ENCODE results near the gene EMP3. TPM values are rescaled to one million over a fixed set of nuclear protein-coding genes. Genes with fewer than 3 reads are reported as not detected.

Gene EMP3
- total RNA-seq, 1 experiment from 2014 or later: 92.9 TPM

- Histone ChIP-seq H3K79me2 (ENCODE audit: insufficient read depth, low read length) (no peaks in the 10 kb centered on the region), H4K20me1 (ENCODE audit: insufficient read depth) (no peaks in the 10 kb centered on the region), H3K4me1 (ENCODE audit: control insufficient read depth in 1 of 2, insufficient read depth in 2 of 2, low read length in 2 of 2) (peaks cover 21 to 29% of the 10 kb centered on the region in 2 experiments; a peak in 3 of 4 replicates), H3K27me3 (ENCODE audit: insufficient read depth, low read length) (no peaks in the 10 kb centered on the region), H3K4me3 (replicated peaks in 1 of 2; ENCODE audit: low read depth in 1 of 2, low read length in 2 of 2) (no peak overlapping the region), H3K27ac (ENCODE audit: low read depth, low read length) (no peak overlapping the region; the same call in 1 of the 2 replicates), H3K9me3 (ENCODE audit: control insufficient read depth in 1 of 2, insufficient read depth in 1 of 2, low read depth in 1 of 2, low read length in 2 of 2) (no peaks in the 10 kb centered on the region), H3K9ac (ENCODE audit: low read length) (no peak overlapping the region), H3K36me3 (ENCODE audit: control insufficient read depth in 1 of 2, insufficient read depth in 2 of 2, low read length in 2 of 2) (no peaks in the 10 kb centered on the region), H2AFZ (ENCODE audit: low read depth, low read length, poor library complexity, severe bottlenecking) (no peak overlapping the region), H3K4me2 (ENCODE audit: low read length) (peak overlapping the region; percentile 46; the same call in 1 of the 2 replicates), H3K9me2 (ENCODE audit: insufficient read depth) (no peaks in the 10 kb centered on the region)
- ChIA-PET CTCF (interaction anchor here (1.2 to 1.3 kb wide), 2 partner anchors 9 to 18 kb away, joined by 3 to 6 read pairs; partner anchors contain the start of genes SYNGR4 and TMEM143), POLR2A (no interaction called here), RAD21 (ENCODE audit: low non-redundant PET in 1 of 2, low total read pairs in 2 of 2, uncharacterized antibody in 2 of 2, unreplicated experiment in 2 of 2) (no interaction called here)
- intact Hi-C loops (cut with micrococcal nuclease): no loop called here
- no peak for TF ChIP-seq RAD21 (IDR thresholded peaks at IDR 0.05; ENCODE audit: low read depth)
- no peak for TF ChIP-seq ZBTB33 (IDR thresholded peaks at IDR 0.05; ENCODE audit: extremely low read depth, insufficient replicate concordance, low read length)
- TF ChIP-seq SRF (IDR thresholded peaks at IDR 0.05; ENCODE audit: low read depth): no peak
- no peak for TF ChIP-seq ELF1 (IDR thresholded peaks at IDR 0.05; ENCODE audit: borderline replicate concordance, low read depth)
- TF ChIP-seq EGR1 (IDR thresholded peaks at IDR 0.05; ENCODE audit: low read depth): no peak
- no peak for TF ChIP-seq CBX3 (IDR thresholded peaks at IDR 0.05; ENCODE audit: low read depth)
- TF ChIP-seq, protein P1, sequence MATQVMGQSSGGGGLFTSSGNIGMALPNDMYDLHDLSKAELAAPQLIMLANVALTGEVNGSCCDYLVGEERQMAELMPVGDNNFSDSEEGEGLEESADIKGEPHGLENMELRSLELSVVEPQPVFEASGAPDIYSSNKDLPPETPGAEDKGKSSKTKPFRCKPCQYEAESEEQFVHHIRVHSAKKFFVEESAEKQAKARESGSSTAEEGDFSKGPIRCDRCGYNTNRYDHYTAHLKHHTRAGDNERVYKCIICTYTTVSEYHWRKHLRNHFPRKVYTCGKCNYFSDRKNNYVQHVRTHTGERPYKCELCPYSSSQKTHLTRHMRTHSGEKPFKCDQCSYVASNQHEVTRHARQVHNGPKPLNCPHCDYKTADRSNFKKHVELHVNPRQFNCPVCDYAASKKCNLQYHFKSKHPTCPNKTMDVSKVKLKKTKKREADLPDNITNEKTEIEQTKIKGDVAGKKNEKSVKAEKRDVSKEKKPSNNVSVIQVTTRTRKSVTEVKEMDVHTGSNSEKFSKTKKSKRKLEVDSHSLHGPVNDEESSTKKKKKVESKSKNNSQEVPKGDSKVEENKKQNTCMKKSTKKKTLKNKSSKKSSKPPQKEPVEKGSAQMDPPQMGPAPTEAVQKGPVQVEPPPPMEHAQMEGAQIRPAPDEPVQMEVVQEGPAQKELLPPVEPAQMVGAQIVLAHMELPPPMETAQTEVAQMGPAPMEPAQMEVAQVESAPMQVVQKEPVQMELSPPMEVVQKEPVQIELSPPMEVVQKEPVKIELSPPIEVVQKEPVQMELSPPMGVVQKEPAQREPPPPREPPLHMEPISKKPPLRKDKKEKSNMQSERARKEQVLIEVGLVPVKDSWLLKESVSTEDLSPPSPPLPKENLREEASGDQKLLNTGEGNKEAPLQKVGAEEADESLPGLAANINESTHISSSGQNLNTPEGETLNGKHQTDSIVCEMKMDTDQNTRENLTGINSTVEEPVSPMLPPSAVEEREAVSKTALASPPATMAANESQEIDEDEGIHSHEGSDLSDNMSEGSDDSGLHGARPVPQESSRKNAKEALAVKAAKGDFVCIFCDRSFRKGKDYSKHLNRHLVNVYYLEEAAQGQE (IDR thresholded peaks at IDR 0.05; ENCODE audit: low read depth): no peak
- TF ChIP-seq, protein P2, sequence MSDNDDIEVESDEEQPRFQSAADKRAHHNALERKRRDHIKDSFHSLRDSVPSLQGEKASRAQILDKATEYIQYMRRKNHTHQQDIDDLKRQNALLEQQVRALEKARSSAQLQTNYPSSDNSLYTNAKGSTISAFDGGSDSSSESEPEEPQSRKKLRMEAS (IDR thresholded peaks at IDR 0.05): no peak
- TF ChIP-seq, protein P3, sequence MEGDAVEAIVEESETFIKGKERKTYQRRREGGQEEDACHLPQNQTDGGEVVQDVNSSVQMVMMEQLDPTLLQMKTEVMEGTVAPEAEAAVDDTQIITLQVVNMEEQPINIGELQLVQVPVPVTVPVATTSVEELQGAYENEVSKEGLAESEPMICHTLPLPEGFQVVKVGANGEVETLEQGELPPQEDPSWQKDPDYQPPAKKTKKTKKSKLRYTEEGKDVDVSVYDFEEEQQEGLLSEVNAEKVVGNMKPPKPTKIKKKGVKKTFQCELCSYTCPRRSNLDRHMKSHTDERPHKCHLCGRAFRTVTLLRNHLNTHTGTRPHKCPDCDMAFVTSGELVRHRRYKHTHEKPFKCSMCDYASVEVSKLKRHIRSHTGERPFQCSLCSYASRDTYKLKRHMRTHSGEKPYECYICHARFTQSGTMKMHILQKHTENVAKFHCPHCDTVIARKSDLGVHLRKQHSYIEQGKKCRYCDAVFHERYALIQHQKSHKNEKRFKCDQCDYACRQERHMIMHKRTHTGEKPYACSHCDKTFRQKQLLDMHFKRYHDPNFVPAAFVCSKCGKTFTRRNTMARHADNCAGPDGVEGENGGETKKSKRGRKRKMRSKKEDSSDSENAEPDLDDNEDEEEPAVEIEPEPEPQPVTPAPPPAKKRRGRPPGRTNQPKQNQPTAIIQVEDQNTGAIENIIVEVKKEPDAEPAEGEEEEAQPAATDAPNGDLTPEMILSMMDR (IDR thresholded peaks at IDR 0.05 in 2 of 3, conservative IDR thresholded peaks at IDR 0.05 in 1 of 3; ENCODE audit: borderline replicate concordance in 1 of 3, insufficient read depth in 1 of 3, low read depth in 2 of 3, low read length in 2 of 3): no peak
- no peak for TF ChIP-seq ZFX (IDR thresholded peaks at IDR 0.05)
- TF ChIP-seq TCF7L2 (IDR thresholded peaks at IDR 0.05; ENCODE audit: borderline replicate concordance, extremely low read depth, insufficient read depth, insufficient read length): no peak
- no peak for TF ChIP-seq POLR2AphosphoS5 (IDR thresholded peaks at IDR 0.05; ENCODE audit: low read depth, low read length)
- TF ChIP-seq SP1 (IDR thresholded peaks at IDR 0.05; ENCODE audit: low read depth): no peak
- TF ChIP-seq EZH2phosphoT487 (IDR thresholded peaks at IDR 0.05; ENCODE audit: borderline replicate concordance): no peak
- DNase-seq (ENCODE audit: low read depth, low spot score): no peak
- ATAC-seq: no peak
- no TSS peak for BruUV-seq (replicated peaks)
Observed at GRCh38 chr19:48373567-48373966, 48.2 kb downstream of the EMP3 start.

All from HCT116 (cell line).